Activated CD4-positive, alpha-beta T cell treated with anti-CD3 and anti-CD28 coated beads for 48 hours (primary cell): ENCODE results near the gene IQCN.

ENCODE experiments used
- DNase-seq: peaks from one replicate; pipeline ENCODE4 v3.0.0-alpha.2; 2020

The IQCN gene

GRCh38 chr19:18286973-18287635 lies 12.9 kb upstream of the IQCN start:
- DNase-seq = no peak

GRCh38 chr19:18284712-18285360 lies 10.6 kb upstream of the IQCN start:
- peak; percentile 78 for DNase-seq

GRCh38 chr19:18283338-18283737 lies 9.1 kb upstream of the IQCN start:
- no peak for DNase-seq

GRCh38 chr19:18282788-18283141 lies 8.5 kb upstream of the IQCN start:
- peak; percentile 48 for DNase-seq

GRCh38 chr19:18282021-18282787 lies 8.0 kb upstream of the IQCN start:
- DNase-seq = peak; percentile 52

- DNase-seq = peak; percentile 98
Measured at GRCh38 chr19:18281082-18282020, 7.1 kb upstream of the IQCN start, which contains the start of gene JUND. TSS of gene JUND (minus strand) at chr19:18281622. CDS start at chr19:18281484, 138 bp downstream.

GRCh38 chr19:18280247-18281081 lies 6.2 kb upstream of the IQCN start:
- peak; percentile 78 for DNase-seq

- DNase-seq = peak; percentile 93
Measured at GRCh38 chr19:18279516-18280246, 5.4 kb upstream of the IQCN start.

- DNase-seq = no peak
Measured at GRCh38 chr19:18279266-18279515, 4.9 kb upstream of the IQCN start.

GRCh38 chr19:18278521-18279265 lies 4.4 kb upstream of the IQCN start:
- DNase-seq = peak; percentile 71

GRCh38 chr19:18274781-18275356 lies 617 bp upstream of the IQCN start:
- no peak for DNase-seq

GRCh38 chr19:18273561-18274218 lies 562 bp downstream of the IQCN start:
- DNase-seq = no peak

- no peak for DNase-seq
Measured at GRCh38 chr19:18271433-18271841, 2.8 kb downstream of the IQCN start.

- DNase-seq = no peak
Measured at GRCh38 chr19:18270326-18270725, 3.9 kb downstream of the IQCN start.

GRCh38 chr19:18269070-18269723 lies 5.1 kb downstream of the IQCN start:
- no peak for DNase-seq

- no peak for DNase-seq
Measured at GRCh38 chr19:18266771-18267686, 7.2 kb downstream of the IQCN start.

- no peak for DNase-seq
Measured at GRCh38 chr19:18265582-18265981, 8.7 kb downstream of the IQCN start.

GRCh38 chr19:18264971-18265540 lies 9.2 kb downstream of the IQCN start:
- DNase-seq = no peak
